RKO (cell line): ENCODE measurements around the gene CARF.
A peak's percentile ranks its signal among the peaks of the same experiment; 100 is the strongest.
"Not testable (repeated sequence)": the region's sequence is repeated elsewhere in the genome, so short reads cannot be mapped to it uniquely, and the experiment has no call there.

Experiments
- DNase-seq: peaks from one replicate; pipeline ENCODE4 v3.0.0-alpha.2; 2016; ENCODE audit warnings: low spot score

The CARF gene

DNA sequence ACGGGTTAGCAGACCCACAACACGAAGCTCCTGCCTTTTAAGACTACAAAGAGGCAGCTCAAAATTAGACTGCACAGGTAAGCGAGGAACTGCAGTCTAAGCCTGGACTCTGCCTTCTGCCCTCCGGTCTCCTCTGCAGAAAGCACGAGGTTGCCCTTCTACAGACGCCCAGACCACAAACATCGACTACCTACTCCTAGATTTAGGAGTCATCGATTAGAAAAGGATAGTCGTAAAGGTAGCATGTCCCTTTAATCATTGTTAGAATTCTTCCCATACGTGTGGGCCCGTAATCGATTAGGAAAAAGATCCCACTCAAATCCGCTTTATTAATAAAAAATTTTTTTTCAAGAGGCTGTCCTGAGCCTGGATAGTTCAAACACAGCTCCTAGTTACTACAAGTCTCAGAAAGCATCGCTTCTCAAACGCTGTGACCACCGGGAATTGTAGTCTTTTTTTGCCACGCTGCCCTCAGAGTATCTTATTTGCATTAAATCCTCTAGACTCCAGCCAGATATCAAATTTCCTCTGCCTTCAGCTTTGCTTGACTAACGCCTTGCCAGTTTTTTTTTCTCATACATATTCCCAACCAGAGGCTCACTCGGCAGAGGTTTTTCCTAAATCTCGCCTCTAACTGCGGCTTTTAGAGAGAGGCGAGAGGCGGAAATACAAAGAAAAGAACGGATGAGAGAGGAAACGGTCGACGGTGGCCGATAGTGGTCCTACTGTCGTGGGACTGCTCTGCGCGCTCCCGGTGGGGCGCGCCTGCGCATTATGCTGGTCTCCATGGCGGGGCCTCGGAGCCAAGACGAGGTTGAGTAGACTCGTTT, at the start of gene CARF, which contains the start of gene WDR12:
TSS of gene CARF (plus strand) at position 764 of the 830 bp plus-strand sequence. CDS start 29,628 bp downstream, outside the sequence.
TSS of gene WDR12 (minus strand) at position 162 of the 830 bp plus-strand sequence. CDS start 197 bp downstream, outside the sequence.
- peak; percentile 94 for DNase-seq

DNA sequence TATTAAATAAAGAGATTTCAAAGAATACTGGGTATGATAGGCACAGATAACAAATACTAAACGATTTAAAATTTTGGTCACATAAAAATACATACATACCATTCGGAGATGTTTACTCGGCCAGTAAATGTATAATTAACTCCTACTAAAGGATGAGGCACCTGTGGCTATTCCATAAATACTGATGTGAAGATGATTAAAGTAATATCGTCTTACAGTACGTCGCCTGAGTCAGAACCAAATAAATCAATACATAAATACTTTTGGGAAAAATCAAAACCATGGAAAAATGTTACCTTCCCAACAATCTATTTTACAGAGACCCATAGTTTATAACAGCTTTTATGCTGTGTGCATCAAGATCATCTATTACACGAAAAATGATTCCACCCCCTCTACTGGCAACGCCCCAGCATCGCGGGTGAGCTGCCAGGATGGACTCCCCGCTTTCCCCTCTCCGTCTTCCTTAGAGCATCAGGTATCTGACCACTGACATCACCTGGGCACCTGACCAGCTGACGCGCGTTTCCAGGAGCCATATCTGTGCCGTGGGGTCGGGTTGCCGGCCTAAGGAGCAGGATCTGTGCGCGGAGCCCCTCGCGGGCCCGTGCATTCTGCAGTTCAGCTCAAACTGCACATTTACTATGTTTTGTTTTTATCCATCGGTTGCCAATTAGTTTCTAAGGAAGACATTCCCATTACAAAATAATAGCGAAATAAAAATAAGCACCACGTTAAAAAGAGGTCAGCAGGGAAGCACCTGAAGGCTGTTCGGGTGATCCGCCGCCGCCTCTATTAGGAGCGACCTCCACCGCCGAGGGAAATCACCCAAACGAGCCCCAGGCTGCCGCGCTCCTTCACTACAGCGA, 41.4 kb upstream of the CARF start:
- peak; percentile 83 for DNase-seq

DNA sequence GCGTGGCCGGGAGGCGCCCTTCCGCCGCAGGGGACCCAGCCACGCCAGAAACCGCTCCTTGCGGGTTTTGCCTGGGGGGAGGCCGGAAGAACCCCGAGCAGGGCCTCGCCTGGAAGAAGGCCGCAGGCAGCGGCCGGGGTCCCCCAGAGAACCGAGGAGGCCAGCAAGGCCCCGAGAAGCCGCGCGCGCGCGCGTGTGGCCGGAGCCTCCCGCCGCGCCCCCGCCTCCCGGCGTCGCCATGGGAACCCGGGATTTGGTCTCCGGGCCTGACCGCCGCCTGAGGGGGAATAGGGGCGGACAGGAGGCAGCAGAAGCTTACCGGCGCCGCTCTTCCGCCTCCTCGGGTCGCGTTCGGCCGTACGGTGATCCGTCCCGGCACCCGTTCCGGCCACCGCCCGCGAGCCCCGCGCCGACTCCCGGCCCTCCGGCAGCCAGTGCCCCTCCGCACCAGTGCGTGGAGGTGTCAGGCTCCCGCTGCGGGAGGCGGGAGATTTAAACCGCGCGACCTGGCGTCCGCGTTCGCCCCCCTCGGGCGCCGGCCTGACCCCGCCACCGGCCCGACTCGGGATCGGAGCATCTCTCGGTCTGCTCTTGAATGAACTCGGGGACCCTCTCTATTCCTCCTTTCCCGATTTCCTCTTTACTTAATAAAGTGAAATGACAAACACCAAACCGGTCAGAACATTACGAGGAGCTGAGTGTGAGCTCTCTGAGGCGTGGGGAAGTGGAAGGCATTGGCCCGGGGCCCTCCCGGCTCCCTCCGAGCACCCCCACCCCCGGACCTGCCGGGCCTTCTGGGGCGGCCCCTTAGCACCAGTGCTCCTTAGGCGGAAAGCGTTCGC, 40.6 kb upstream of the CARF start, which contains the start of gene ICA1L:
TSS of gene ICA1L (minus strand) at position 467 of the 842 bp plus-strand sequence. CDS start 42,757 bp downstream, outside the sequence.
- peak; percentile 73 for DNase-seq

DNA sequence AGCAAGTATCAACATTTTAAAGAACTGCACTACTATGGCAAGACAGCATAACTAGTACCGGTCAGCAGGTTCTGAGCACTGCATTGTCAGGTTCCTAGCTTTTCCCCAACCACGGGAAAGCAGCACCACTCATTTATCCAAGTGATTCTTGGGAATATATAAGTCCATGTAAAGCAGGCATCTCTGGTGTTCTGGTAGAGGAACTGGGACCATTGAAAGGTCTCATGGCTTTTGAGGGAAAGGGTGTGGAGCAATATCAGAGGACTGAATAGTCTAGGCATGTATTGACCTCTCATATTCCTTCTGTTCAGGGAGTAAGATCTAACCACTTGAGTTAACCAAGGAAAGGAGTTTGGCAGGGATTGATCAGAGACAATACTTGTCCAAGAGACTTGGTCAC, 34.4 kb upstream of the CARF start:
- DNase-seq, result no peak

- DNase-seq, result no peak
Measured at GRCh38 chr2:202881570-202881969, 30.5 kb upstream of the CARF start.

GRCh38 chr2:202883987-202884675, 27.9 kb upstream of the CARF start:
- DNase-seq, result peak; percentile 15

GRCh38 chr2:202885190-202885589, 26.9 kb upstream of the CARF start:
- no peak for DNase-seq

- DNase-seq, result not testable (repeated sequence)
Measured at GRCh38 chr2:202905507-202905906, 6.6 kb upstream of the CARF start.

GRCh38 chr2:202908186-202908585, 3.9 kb upstream of the CARF start:
- DNase-seq, result no peak

GRCh38 chr2:202909394-202910192, 2.5 kb upstream of the CARF start:
- no peak for DNase-seq

DNA sequence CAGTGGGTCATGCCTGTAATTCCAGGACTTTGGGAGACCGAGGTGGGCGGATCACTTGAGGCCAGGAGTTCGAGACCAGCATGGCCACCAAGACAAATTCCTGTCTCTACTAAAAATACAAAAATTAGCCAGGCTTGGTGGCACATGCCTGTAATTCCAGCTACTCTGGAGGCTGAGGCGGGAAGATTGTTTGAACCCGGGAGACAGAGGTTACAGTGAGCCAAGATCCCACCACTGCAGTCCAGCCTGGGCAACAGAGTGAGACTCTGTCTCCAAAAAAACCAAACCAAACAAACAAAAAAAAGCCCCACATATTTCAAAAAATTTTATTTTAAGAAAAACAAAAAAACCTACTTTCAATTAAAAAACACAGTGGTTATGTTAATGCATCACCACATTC, 1.8 kb upstream of the CARF start:
- not testable (repeated sequence) for DNase-seq

DNA sequence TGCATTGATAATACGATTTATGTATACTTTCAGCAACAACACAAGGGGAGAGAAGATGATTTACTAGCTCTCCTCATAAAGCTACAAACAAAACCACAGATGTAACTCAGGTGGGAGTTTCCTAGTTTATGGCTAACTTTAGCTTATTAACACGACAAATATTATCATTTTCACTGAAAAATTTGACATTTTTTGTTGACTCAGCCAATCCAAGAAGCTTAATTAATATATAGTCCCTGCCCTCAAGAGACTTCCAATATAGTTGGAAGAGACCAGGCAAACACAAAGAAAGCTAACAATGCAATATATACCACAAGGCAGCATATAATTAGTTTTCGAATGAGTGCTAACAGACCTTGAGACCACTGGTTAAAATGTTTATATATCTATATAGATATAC, 1.4 kb upstream of the CARF start:
- DNase-seq, result peak; percentile 16

DNA sequence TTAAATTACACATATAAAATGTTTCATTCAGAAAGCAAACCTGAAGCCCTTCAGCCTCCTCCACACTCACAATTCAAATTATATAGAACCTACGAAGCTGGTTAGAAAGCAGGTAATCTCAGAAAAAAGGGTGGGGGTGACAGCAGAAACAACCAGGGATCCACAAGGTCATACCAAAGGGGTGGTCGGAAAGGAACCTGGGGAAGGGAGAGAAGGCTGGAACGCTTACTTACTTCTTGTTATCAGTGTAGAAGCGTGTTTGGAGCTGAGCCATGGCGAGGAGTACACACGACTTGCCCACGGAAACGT, 918 bp upstream of the CARF start:
- DNase-seq, result no peak

- DNase-seq, result not testable (repeated sequence)
Measured at GRCh38 chr2:202912342-202913201, 497 bp downstream of the CARF start.

- no peak for DNase-seq
Measured at GRCh38 chr2:202918860-202919259, 6.8 kb downstream of the CARF start.

DNA sequence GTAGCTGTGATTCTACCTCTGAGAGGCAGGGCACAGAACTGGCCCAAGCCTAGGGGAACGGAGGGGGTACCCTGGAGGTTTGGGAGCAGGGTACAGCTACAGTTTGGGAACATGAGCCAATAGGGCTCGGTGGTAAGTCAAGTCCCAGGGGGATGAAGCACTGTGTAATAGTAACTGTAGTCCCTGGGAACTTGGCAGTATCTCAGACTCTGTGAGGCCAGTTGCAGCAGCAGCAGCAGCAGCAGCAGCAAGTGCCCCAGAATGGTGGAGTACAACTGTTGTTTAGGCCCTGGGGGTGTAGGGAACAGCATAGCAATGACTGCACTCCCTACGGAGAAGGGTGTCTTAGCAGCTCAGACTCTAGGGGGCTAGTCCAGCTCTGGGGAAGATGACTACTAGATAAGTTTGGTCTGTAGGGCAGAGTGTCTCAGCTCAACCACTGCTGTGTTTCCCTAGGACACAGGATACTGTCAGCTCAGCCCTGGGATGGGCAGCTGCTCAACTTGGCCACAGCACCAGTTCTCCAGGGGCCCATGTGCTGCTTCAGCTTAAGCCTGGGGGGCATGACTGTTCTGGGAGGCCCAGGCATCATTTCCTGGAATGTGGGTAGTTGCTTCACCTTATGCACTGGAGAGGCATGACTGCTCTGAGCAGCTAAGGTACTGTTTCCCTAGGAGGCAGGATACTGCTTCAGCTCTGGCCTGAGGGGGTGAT, 20.5 kb downstream of the CARF start:
- DNase-seq, result no peak

GRCh38 chr2:202933139-202933510, 21.1 kb downstream of the CARF start:
- no peak for DNase-seq

- no peak for DNase-seq
Measured at GRCh38 chr2:202933958-202934357, 21.9 kb downstream of the CARF start.

- DNase-seq, result no peak
Measured at GRCh38 chr2:202934456-202934855, 22.4 kb downstream of the CARF start.
